HepG2 (cell line): ENCODE measurements around the gene CLEC3A. TPM values are rescaled to one million over a fixed set of nuclear protein-coding genes. Genes with fewer than 3 reads are reported as not detected.

Source experiments
- AHR ChIP-seq: IDR thresholded peaks from 2 replicates; pipeline ENCODE4 v1.6.1; 2018; ENCODE audit warnings: missing genetic modification reagents, missing compliant biosample characterization
- ELF4 ChIP-seq: sonication (generic); formaldehyde crosslinking; IDR thresholded peaks from 2 replicates; pipeline ENCODE4 v1.5.0; 2020; ENCODE audit warnings: missing genetic modification reagents, mild to moderate bottlenecking, moderate library complexity, borderline replicate concordance
- GMEB1 ChIP-seq: sonication (generic); formaldehyde crosslinking; IDR thresholded peaks from 2 replicates; pipeline ENCODE4 v1.5.1; 2020; ENCODE audit warnings: missing genetic modification reagents, mild to moderate bottlenecking, borderline replicate concordance
- GTF3A ChIP-seq: sonication (generic); formaldehyde crosslinking; conservative IDR thresholded peaks from 2 replicates; pipeline ENCODE4 v1.4.0; 2020; ENCODE audit warnings: mild to moderate bottlenecking, missing genetic modification reagents
- HIVEP1 ChIP-seq: sonication (generic); formaldehyde crosslinking; IDR thresholded peaks from 2 replicates; pipeline ENCODE4 v1.4.0; 2020; ENCODE audit warnings: mild to moderate bottlenecking, missing genetic modification reagents
- HMG20B ChIP-seq: conservative IDR thresholded peaks from 2 replicates; pipeline ENCODE4 v1.6.1; 2016; ENCODE audit warnings: missing genetic modification reagents, missing compliant biosample characterization
- MAX ChIP-seq: IDR thresholded peaks from 2 replicates; pipeline ENCODE4 v1.6.1; 2012; ENCODE audit warnings: inconsistent platforms
- MXD3 ChIP-seq: IDR thresholded peaks from 2 replicates; pipeline ENCODE4 v1.6.1; 2016; ENCODE audit warnings: mild to moderate bottlenecking, missing biosample characterization, missing genetic modification reagents
- PBX3 ChIP-seq: sonication (generic); formaldehyde crosslinking; IDR thresholded peaks from 2 replicates; pipeline ENCODE4 v1.8.1; 2023; ENCODE audit warnings: missing genetic modification reagents, inconsistent platforms, borderline replicate concordance
- REXO4 ChIP-seq: sonication (generic); formaldehyde crosslinking; IDR thresholded peaks from 2 replicates; pipeline ENCODE4 v1.8.0; 2022; ENCODE audit warnings: missing genetic modification reagents, mild to moderate bottlenecking, borderline replicate concordance
- SIX1 ChIP-seq: sonication (generic); formaldehyde crosslinking; IDR thresholded peaks from 2 replicates; pipeline ENCODE4 v1.4.0; 2020; ENCODE audit warnings: missing genetic modification reagents, borderline replicate concordance
- SRSF4 ChIP-seq: fragments of 200-400 bp; formaldehyde crosslinking; IDR thresholded peaks from one replicate; pipeline ENCODE4 v1.6.1; 2018; ENCODE audit warnings: mild to moderate bottlenecking, low read depth, low read length, moderate library complexity; ENCODE audit not compliant: poor library complexity, severe bottlenecking
- TCF12 ChIP-seq, 2 experiments: fragments of 450-650 bp in 1 of 2; sonication (generic) in 1 of 2; formaldehyde crosslinking in 1 of 2; IDR thresholded peaks; 2 replicates each; pipeline versions ENCODE4 v1.6.1 to v1.8.0; 2017 to 2022; ENCODE audit warnings: antibody characterized with exemption in 1 of 2, mild to moderate bottlenecking in 1 of 2, missing genetic modification reagents in 1 of 2, moderate library complexity in 1 of 2
- ZEB1 ChIP-seq: IDR thresholded peaks from 2 replicates; pipeline ENCODE4 v1.6.1; 2012; ENCODE audit warnings: mild to moderate bottlenecking, low read depth, inconsistent platforms; ENCODE audit not compliant: insufficient replicate concordance
- ZNF354B ChIP-seq: sonication (generic); formaldehyde crosslinking; IDR thresholded peaks from 2 replicates; pipeline ENCODE4 v1.8.0; 2022; ENCODE audit warnings: mild to moderate bottlenecking, missing genetic modification reagents
- ZNF546 ChIP-seq: sonication (generic); formaldehyde crosslinking; conservative IDR thresholded peaks from 2 replicates; pipeline ENCODE4 v1.8.1; 2023; ENCODE audit warnings: mild to moderate bottlenecking, missing genetic modification reagents
- ZNF570 ChIP-seq: sonication (generic); formaldehyde crosslinking; IDR thresholded peaks from 2 replicates; pipeline ENCODE4 v1.4.0; 2020; ENCODE audit warnings: mild to moderate bottlenecking, missing genetic modification reagents, borderline replicate concordance
- ZNF629 ChIP-seq: sonication (generic); formaldehyde crosslinking; conservative IDR thresholded peaks from 2 replicates; pipeline ENCODE4 v1.5.0; 2020; ENCODE audit warnings: missing genetic modification reagents
- ZNF704 ChIP-seq: sonication (generic); formaldehyde crosslinking; IDR thresholded peaks from 2 replicates; pipeline ENCODE4 v1.8.1; 2023; ENCODE audit warnings: mild to moderate bottlenecking, inconsistent platforms, moderate library complexity, missing genetic modification reagents, borderline replicate concordance
- ZNF724P ChIP-seq: sonication (generic); formaldehyde crosslinking; IDR thresholded peaks from 2 replicates; pipeline ENCODE4 v1.8.0; 2022; ENCODE audit warnings: missing genetic modification reagents, borderline replicate concordance
- ZNF800 ChIP-seq: sonication (generic); formaldehyde crosslinking; IDR thresholded peaks from 2 replicates; pipeline ENCODE4 v1.4.0; 2020; ENCODE audit warnings: missing genetic modification reagents
- ZSCAN20 ChIP-seq: sonication (generic); formaldehyde crosslinking; IDR thresholded peaks from 2 replicates; pipeline ENCODE4 v1.4.0; 2020; ENCODE audit warnings: missing genetic modification reagents, mild to moderate bottlenecking, borderline replicate concordance
- polyA plus RNA-seq, 8 experiments: library from polyadenylated mRNA; depleted of rRNA in 3 of 8; stranded (reverse) in 7 of 8; unstranded in 1 of 8; fragments of >200 nt; fragmentation: Illumina TruSeq in 4 of 8; extraction: Trizol in 4 of 8; gene quantifications; 2 replicates each; pipeline versions ENCODE4 v1.2.1 to v1.2.3, GENCODE V29; 2011 to 2016; ENCODE audit warnings: low read depth in 4 of 8, missing spikeins in 1 of 8, mixed read lengths in 1 of 8; ENCODE audit not compliant: insufficient read depth in 1 of 8
- total RNA-seq, 5 experiments: library from RNA; depleted of rRNA; stranded (reverse); fragments of >200 nt; fragmentation: Illumina TruSeq; extraction: Trizol; gene quantifications; 2 replicates each; pipeline ENCODE4 v1.2.3, GENCODE V29; 2016; ENCODE audit warnings: low read depth in 1 of 5

Gene CLEC3A
- total and polyA plus RNA-seq, 2 of the 13 experiments (the other 11 are each of a cell fraction or from before 2014, with no cell fraction given) = not detected

- TF ChIP-seq ZNF546 (peak; percentile 99), ZEB1 (no peak), SRSF4 (no peak), SIX1 (CRISPR knock-in tag) (no peak), MXD3 (CRISPR knock-in tag) (peak; percentile 99), ELF4 (CRISPR knock-in tag) (peak; percentile 67; the same call in 1 of the 2 replicates), GMEB1 (no peak), ZNF704 (peak; percentile 99), MAX (peak; percentile 77), GTF3A (CRISPR knock-in tag) (no peak), PBX3 (CRISPR knock-in tag) (peak; percentile 99), ZNF570 (CRISPR knock-in tag) (peak; percentile 89; the same call in 1 of the 2 replicates), REXO4 (CRISPR knock-in tag) (0 out of 2 replicates have a peak, but pooled peaks have one; percentile 80), ZSCAN20 (CRISPR knock-in tag) (peak; percentile 99), TCF12 (IDR thresholded peaks at IDR 0.05) (no peak), TCF12 (CRISPR knock-in tag; IDR thresholded peaks at IDR 0.05) (peak; percentile 83; the same call in 1 of the 2 replicates), ZNF629 (CRISPR knock-in tag) (peak; percentile 66), HMG20B (CRISPR knock-in tag) (peak; percentile 88; the same call in 1 of the 2 replicates), ZNF354B (CRISPR knock-in tag) (peak; percentile 90; the same call in 1 of the 2 replicates), HIVEP1 (peak; percentile 88), ZNF800 (CRISPR knock-in tag) (peak; percentile 97), AHR (peak; percentile 98), ZNF724P (peak; percentile 99)
Observed at GRCh38 chr16:78045865-78046581, 23.7 kb downstream of the CLEC3A start (continued).
